Erythroblast (primary cell): ENCODE results near the gene DGKQ.

Source experiments
- GATA1 ChIP-seq: IDR thresholded peaks from 2 replicates; pipeline ENCODE4 v1.6.1; 2011; ENCODE audit warnings: low read depth, mild to moderate bottlenecking, control low read depth, low read length, moderate library complexity
- POLR2A ChIP-seq: IDR thresholded peaks from 2 replicates; pipeline ENCODE4 v1.6.1; 2011; ENCODE audit warnings: mild to moderate bottlenecking, low read length

DNA sequence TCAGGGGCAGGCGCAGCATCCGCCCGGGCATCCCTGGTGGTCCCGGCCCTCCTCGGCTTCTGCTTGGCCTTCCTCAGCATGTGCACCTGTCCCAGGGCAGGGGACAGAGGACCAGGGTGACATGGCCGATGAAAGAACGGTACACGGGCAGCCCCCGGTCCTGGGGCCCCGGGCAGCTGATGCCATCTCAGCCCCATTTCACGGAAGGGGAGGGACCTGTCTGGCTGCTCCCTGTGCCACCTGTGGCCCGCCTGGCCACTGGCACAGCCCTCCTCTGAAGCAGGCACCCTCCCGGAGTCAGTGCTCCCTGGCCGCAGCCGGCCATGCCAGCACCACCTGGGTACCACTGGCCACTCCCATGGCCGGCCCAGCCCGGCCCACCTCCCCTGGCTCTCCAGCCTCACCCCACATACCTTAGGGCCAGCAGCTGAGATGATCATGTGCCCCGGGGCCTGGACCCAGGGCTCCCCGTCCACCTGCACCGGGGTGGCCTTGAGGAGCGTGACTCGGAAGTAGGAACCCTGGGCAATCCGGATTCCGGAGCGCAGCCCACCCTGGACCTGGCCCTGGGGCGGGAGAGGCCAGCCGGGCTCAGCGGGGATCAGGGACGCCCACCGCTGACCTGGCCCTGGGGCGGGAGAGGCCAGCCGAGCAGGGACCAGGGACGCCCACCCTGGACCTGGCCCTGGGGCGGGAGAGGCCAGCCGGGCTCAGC lies 12.6 kb downstream of the DGKQ start:
- TF ChIP-seq POLR2A = no peak
- no peak for TF ChIP-seq GATA1
